Ectodermal cell (in vitro differentiated cells): Measurements from ENCODE around the gene UBAC2.

Experiments
- H3K27ac ChIP-seq: 2 replicates; pipeline ENCODE4 v1.7.0; 2013; ENCODE audit warnings: mild to moderate bottlenecking, low read depth, low read length; ENCODE audit not compliant: insufficient read depth, poor library complexity, severe bottlenecking
- H3K27me3 ChIP-seq: 2 replicates; pipeline ENCODE4 v1.7.0; 2013; ENCODE audit warnings: mild to moderate bottlenecking, low read length; ENCODE audit not compliant: insufficient read depth, control insufficient read depth, poor library complexity, severe bottlenecking
- H3K36me3 ChIP-seq: one replicate; pipeline ENCODE4 v1.7.0; 2013; ENCODE audit warnings: low read length; ENCODE audit not compliant: control insufficient read depth, insufficient read depth
- H3K4me1 ChIP-seq: one replicate; pipeline ENCODE4 v1.7.0; 2013; ENCODE audit warnings: low read length; ENCODE audit not compliant: control insufficient read depth, insufficient read depth
- H3K4me3 ChIP-seq: 2 replicates; pipeline ENCODE4 v1.7.0; 2013; ENCODE audit warnings: low read depth, low read length, control low read depth; ENCODE audit not compliant: insufficient read depth
- H3K9me3 ChIP-seq: 2 replicates; pipeline ENCODE4 v1.7.0; 2013; ENCODE audit warnings: mild to moderate bottlenecking, low read length, moderate library complexity; ENCODE audit not compliant: control insufficient read depth
- WGBS, 2 experiments: methylation state at CpG; one replicate each; pipeline ENCODE4 v1.1.7; 2013; ENCODE audit warnings: missing lambda C conversion rate in 2 of 2; 5-methylcytosine and 5-hydroxymethylcytosine counted together

Gene UBAC2

GRCh38 chr13:99378985-99379733 lies 178.5 kb downstream of the UBAC2 start:
- Histone ChIP-seq H3K9me3 (no peaks in the 10 kb centered on the region), H3K36me3 (no peaks in the 10 kb centered on the region), H3K27me3 (no peaks in the 10 kb centered on the region), H3K27ac (no peak overlapping the region), H3K4me3 (no peak overlapping the region), H3K4me1 (no peaks in the 10 kb centered on the region)
- WGBS, 2 experiments, result 72 to 76% methylated on average over 3 of the region's 3 CpGs

DNA sequence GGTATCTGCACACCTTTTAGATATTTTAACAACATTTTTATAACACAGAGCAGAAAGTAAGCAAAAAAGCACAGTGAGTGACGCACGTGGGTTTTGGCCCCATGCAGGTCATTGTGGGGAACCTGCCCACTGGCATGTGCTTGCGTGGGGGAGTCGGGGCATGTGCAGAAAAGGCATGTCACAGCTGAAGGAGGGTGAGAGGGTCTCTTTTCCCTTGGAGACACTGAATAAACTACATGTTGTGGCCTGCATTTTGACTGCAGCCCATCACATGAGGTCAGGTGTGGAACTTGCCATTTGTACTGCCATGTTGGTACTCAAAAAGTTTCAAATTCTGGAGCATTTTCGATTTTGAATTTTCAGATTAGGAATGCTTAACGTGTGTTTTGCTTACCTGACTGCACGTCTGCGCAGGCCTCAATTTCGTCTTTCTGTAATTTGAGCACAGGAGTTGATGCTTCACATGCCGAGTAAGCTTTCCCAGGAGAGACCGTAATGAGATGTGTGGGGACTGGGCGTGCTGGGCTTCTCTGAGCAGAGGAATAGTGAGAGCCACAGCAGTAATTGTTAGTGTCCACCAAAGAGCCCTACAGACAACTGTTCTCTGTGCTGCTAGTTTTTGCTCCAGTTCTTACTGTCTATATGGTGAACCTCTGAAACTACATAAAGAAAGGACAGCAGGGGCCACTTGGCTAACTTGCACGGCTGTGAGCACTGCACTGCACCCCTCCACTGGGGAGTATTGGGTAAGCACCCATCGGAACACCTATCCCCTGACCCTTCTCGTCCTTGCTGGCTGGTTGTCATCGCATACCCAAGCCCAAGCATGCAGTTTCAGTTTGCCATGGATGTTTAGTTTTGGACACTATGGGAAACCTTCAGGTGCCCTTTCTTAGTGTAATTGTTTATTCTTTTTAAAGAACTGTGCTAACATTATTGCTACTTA lies 179.5 kb downstream of the UBAC2 start:
- no peak overlapping the region for H3K4me3 ChIP-seq
- H3K36me3 ChIP-seq, result no peaks in the 10 kb centered on the region
- H3K27me3 ChIP-seq, result no peaks in the 10 kb centered on the region
- no peaks in the 10 kb centered on the region for H3K9me3 ChIP-seq
- WGBS, 2 experiments, result 94 to 95% methylated on average over 16 of the region's 16 CpGs
- no peaks in the 10 kb centered on the region for H3K4me1 ChIP-seq
- no peak overlapping the region for H3K27ac ChIP-seq

- H3K27me3 ChIP-seq, result no peaks in the 10 kb centered on the region
- H3K4me3 ChIP-seq, result no peak overlapping the region
- H3K4me1 ChIP-seq, result no peaks in the 10 kb centered on the region
- H3K9me3 ChIP-seq, result no peaks in the 10 kb centered on the region
- 95 to 96% methylated on average over 15 of the region's 15 CpGs for WGBS, 2 experiments
- no peak overlapping the region for H3K27ac ChIP-seq
- no peaks in the 10 kb centered on the region for H3K36me3 ChIP-seq
Observed at GRCh38 chr13:99380921-99381645, 180.4 kb downstream of the UBAC2 start.

GRCh38 chr13:99381766-99382165 lies 181.1 kb downstream of the UBAC2 start:
- Histone ChIP-seq H3K36me3 (no peaks in the 10 kb centered on the region), H3K9me3 (no peaks in the 10 kb centered on the region)
- 89 to 96% methylated on average over 2 of the region's 2 CpGs for WGBS, 2 experiments

GRCh38 chr13:99382428-99383133 lies 181.9 kb downstream of the UBAC2 start:
- 93 to 95% methylated on average over 9 of the region's 9 CpGs for WGBS, 2 experiments

More at GRCh38 chr13:99381766-99382165, 181.1 kb downstream of the UBAC2 start:
- Histone ChIP-seq H3K27ac (no peak overlapping the region), H3K4me3 (no peak overlapping the region), H3K27me3 (no peaks in the 10 kb centered on the region), H3K4me1 (no peaks in the 10 kb centered on the region)

GRCh38 chr13:99383511-99383921 lies 182.9 kb downstream of the UBAC2 start:
- H3K4me1 ChIP-seq, result no peaks in the 10 kb centered on the region
- WGBS, 2 experiments, result 93% methylated on average over 11 of the region's 11 CpGs
- no peaks in the 10 kb centered on the region for H3K9me3 ChIP-seq
- H3K4me3 ChIP-seq, result no peak overlapping the region
- H3K36me3 ChIP-seq, result no peaks in the 10 kb centered on the region
- H3K27me3 ChIP-seq, result no peaks in the 10 kb centered on the region
- H3K27ac ChIP-seq, result no peak overlapping the region

More at GRCh38 chr13:99382428-99383133, 181.9 kb downstream of the UBAC2 start:
- Histone ChIP-seq H3K4me3 (no peak overlapping the region), H3K27ac (no peak overlapping the region), H3K36me3 (no peaks in the 10 kb centered on the region), H3K4me1 (no peaks in the 10 kb centered on the region), H3K27me3 (no peaks in the 10 kb centered on the region), H3K9me3 (no peaks in the 10 kb centered on the region)

DNA sequence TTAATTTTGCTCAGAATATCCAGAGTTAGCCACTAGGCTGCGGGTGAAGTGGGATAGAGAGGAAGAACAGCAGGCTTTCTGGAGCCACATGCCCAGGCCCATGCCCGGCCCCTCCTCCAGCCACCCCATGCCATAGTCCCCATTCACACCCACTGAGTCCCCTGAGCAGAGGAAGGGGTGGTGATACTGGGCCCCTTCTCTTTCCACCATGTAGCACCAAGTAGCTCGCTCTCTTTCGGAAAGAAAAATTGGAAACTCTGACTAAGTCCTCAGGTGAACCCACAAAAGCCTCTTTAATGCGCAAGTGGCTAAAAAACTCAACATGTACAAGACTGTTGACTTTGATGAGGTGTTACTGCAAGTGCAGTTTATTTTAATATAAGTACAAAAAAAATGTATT lies 183.3 kb downstream of the UBAC2 start:
- WGBS, 2 experiments, result 92 to 98% methylated on average over 5 of the region's 5 CpGs
- no peaks in the 10 kb centered on the region for H3K9me3 ChIP-seq
- H3K4me1 ChIP-seq, result no peaks in the 10 kb centered on the region
- no peaks in the 10 kb centered on the region for H3K36me3 ChIP-seq
- no peak overlapping the region for H3K4me3 ChIP-seq
- H3K27me3 ChIP-seq, result no peaks in the 10 kb centered on the region
- no peak overlapping the region for H3K27ac ChIP-seq

- Histone ChIP-seq H3K4me3 (no peak overlapping the region), H3K9me3 (no peaks in the 10 kb centered on the region), H3K27ac (no peak overlapping the region), H3K36me3 (no peaks in the 10 kb centered on the region), H3K4me1 (no peaks in the 10 kb centered on the region), H3K27me3 (no peaks in the 10 kb centered on the region)
- WGBS, 2 experiments, result 94 to 96% methylated on average over 13 of the region's 13 CpGs
Observed at GRCh38 chr13:99384468-99384867, 183.8 kb downstream of the UBAC2 start.

- Histone ChIP-seq H3K9me3 (no peaks in the 10 kb centered on the region), H3K27ac (no peak overlapping the region), H3K4me1 (no peaks in the 10 kb centered on the region), H3K27me3 (no peaks in the 10 kb centered on the region), H3K4me3 (no peak overlapping the region), H3K36me3 (no peaks in the 10 kb centered on the region)
- 96% methylated on average over 13 to 15 of the region's 15 CpGs for WGBS, 2 experiments
Observed at GRCh38 chr13:99385161-99385560, 184.5 kb downstream of the UBAC2 start.
